Measurements from ENCODE around the gene PATL2. TPM values are rescaled to one million over a fixed set of nuclear protein-coding genes. Genes with fewer than 3 reads are reported as not detected.

Gene PATL2
- total and polyA plus RNA-seq, 10 donors: 17.0 to 64.2 (median 28.9) TPM

GRCh38 chr15:44715142-44715796 lies 4.1 kb upstream of the PATL2 start:
- peaks cover 5 to 81% (median 50%) of the 10 kb centered on the region in 6 donors for H3K36me3 ChIP-seq
- peaks cover 56 to 75% (median 71%) of the 10 kb centered on the region in 6 donors for H3K4me1 ChIP-seq
- H3K4me3 ChIP-seq: peak overlapping the region; percentile 68 to 96 (median 89)
- TF ChIP-seq CTCF (IDR thresholded peaks at IDR 0.05 in 8 of 11, conservative IDR thresholded peaks at IDR 0.05 in 3 of 11) (no peak), POLR2AphosphoS5 (IDR thresholded peaks at IDR 0.05) (no peak), POLR2A (IDR thresholded peaks at IDR 0.05) (no peak)
- H3K9me3 ChIP-seq: no peaks in the 10 kb centered on the region
- H3K27me3 ChIP-seq (replicated peaks in 1 of 7): no peaks in the 10 kb centered on the region
- H3K27ac ChIP-seq: peak overlapping the region; percentile 38 to 100 (median 100)
- intact Hi-C loops (cut with DNase I; ENCODE audit: low total_unique reads): no loop called here
- DNase-seq: no peak
- 35 to 50% (median 38%) methylated on average over 6 of the region's 6 CpGs for WGBS, 5 donors

GRCh38 chr15:44713006-44713966 lies 2.2 kb upstream of the PATL2 start:
- TF ChIP-seq POLR2A (IDR thresholded peaks at IDR 0.05) (no peak), POLR2AphosphoS5 (IDR thresholded peaks at IDR 0.05) (peak in 1 of 3 donors; percentile 26), CTCF (IDR thresholded peaks at IDR 0.05 in 8 of 11, conservative IDR thresholded peaks at IDR 0.05 in 3 of 11) (peak in 2 of 11 experiments; percentile 13 to 28)
- H3K9me3 ChIP-seq: no peaks in the 10 kb centered on the region
- peak overlapping the region; percentile 68 to 96 (median 89) for H3K4me3 ChIP-seq
- H3K27ac ChIP-seq: peak overlapping the region; percentile 98 to 100 (median 100)
- no peak for DNase-seq
- H3K4me1 ChIP-seq: peaks cover 45 to 75% (median 63%) of the 10 kb centered on the region in 6 donors
- 15 to 18% (median 16%) methylated on average over 5 of the region's 5 CpGs for WGBS, 5 donors
- no peaks in the 10 kb centered on the region for H3K27me3 ChIP-seq (replicated peaks in 1 of 7)
- peaks cover 5 to 61% (median 42%) of the 10 kb centered on the region in 6 donors for H3K36me3 ChIP-seq
- intact Hi-C loops (cut with DNase I; ENCODE audit: low total_unique reads): loop anchor here (5.0 kb wide), 1 partner anchor 46 kb away; no protein-coding TSS in a partner anchor

DNA sequence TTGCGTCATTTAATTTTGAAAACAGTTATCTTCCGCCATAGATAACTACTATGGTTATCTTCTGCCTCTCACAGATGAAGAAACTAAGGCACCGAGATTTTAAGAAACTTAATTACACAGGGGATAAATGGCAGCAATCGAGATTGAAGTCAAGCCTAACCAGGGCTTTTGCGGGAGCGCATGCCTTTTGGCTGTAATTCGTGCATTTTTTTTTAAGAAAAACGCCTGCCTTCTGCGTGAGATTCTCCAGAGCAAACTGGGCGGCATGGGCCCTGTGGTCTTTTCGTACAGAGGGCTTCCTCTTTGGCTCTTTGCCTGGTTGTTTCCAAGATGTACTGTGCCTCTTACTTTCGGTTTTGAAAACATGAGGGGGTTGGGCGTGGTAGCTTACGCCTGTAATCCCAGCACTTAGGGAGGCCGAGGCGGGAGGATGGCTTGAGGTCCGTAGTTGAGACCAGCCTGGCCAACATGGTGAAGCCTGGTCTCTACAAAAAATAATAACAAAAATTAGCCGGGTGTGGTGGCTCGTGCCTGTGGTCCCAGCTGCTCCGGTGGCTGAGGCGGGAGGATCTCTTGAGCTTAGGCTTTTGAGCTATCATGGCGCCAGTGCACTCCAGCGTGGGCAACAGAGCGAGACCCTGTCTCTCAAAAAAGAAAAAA lies 1.4 kb upstream of the PATL2 start:
- peaks cover 37 to 75% (median 55%) of the 10 kb centered on the region in 6 donors for H3K4me1 ChIP-seq
- WGBS, 5 donors: 0 to 2% (median 1%) methylated on average over 24 of the region's 24 CpGs

More for the DNA sequence above, 1.4 kb upstream of the PATL2 start:
- peak overlapping the region; percentile 68 to 96 (median 89) for H3K4me3 ChIP-seq
- intact Hi-C loops (cut with DNase I; ENCODE audit: low total_unique reads): loop anchor here (5.0 kb wide), 1 partner anchor 45 kb away; no protein-coding TSS in a partner anchor
- TF ChIP-seq POLR2A (IDR thresholded peaks at IDR 0.05) (peak in 1 of 3 donors; percentile 77), POLR2AphosphoS5 (IDR thresholded peaks at IDR 0.05) (peak; percentile 54 to 92 (median 76)), CTCF (IDR thresholded peaks at IDR 0.05 in 8 of 11, conservative IDR thresholded peaks at IDR 0.05 in 3 of 11) (no peak)
- peak; percentile 84 for DNase-seq
- peaks cover 5 to 59% (median 34%) of the 10 kb centered on the region in 6 donors for H3K36me3 ChIP-seq
- H3K27ac ChIP-seq: peak overlapping the region; percentile 98 to 100 (median 100)
- no peaks in the 10 kb centered on the region for H3K9me3 ChIP-seq
- H3K27me3 ChIP-seq (replicated peaks in 1 of 7): no peaks in the 10 kb centered on the region

Measured in spleen (tissue), 11 donors.